NB4 (cell line): ENCODE measurements around the gene PABPN1L.

Source experiments
- CTCF ChIP-seq: IDR thresholded peaks from one replicate; pipeline ENCODE4 v1.5.1; 2012; ENCODE audit warnings: low read depth, low read length
- MYC ChIP-seq: IDR thresholded peaks from 2 replicates; pipeline ENCODE4 v1.6.1; 2011; ENCODE audit warnings: low read depth, low read length
- POLR2A ChIP-seq: IDR thresholded peaks from 2 replicates; pipeline ENCODE4 v1.6.1; 2011; ENCODE audit warnings: mild to moderate bottlenecking; ENCODE audit not compliant: insufficient read length; ENCODE audit errors: extremely low read depth

GRCh38 chr16:88836791-88837190 lies 29.7 kb downstream of the PABPN1L start:
- TF ChIP-seq CTCF, result no peak
- no peak for TF ChIP-seq POLR2A
- no peak; the same call in 1 of the 2 replicates for TF ChIP-seq MYC
